ENCODE measurements around the gene OOSP4B.

The OOSP4B gene

DNA sequence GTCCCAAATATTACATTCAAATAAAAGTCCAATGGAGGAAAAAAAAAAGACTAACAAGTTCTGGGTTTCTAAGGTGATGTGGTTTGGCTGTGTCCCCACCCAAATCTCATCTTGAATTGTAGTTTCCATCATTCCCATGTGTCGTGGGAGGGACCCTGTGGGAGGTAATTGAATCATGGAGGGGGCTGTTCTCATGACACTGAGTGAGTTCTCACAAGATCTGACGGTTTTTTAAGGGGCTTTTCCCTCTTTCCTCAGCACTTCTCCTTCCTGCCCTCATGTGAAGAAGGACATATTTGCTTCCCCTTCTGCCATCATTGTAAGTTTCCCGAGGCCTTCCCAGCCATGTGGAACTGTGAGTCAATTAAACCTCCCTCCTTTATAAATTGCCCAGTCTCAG is 63.6 kb downstream of the OOSP4B start:
- no peak for DNase-seq (ENCODE audit: extremely low read depth, low read depth)
- TF ChIP-seq, protein P1, sequence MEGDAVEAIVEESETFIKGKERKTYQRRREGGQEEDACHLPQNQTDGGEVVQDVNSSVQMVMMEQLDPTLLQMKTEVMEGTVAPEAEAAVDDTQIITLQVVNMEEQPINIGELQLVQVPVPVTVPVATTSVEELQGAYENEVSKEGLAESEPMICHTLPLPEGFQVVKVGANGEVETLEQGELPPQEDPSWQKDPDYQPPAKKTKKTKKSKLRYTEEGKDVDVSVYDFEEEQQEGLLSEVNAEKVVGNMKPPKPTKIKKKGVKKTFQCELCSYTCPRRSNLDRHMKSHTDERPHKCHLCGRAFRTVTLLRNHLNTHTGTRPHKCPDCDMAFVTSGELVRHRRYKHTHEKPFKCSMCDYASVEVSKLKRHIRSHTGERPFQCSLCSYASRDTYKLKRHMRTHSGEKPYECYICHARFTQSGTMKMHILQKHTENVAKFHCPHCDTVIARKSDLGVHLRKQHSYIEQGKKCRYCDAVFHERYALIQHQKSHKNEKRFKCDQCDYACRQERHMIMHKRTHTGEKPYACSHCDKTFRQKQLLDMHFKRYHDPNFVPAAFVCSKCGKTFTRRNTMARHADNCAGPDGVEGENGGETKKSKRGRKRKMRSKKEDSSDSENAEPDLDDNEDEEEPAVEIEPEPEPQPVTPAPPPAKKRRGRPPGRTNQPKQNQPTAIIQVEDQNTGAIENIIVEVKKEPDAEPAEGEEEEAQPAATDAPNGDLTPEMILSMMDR (IDR thresholded peaks at IDR 0.05; ENCODE audit: low read depth, low read length), result no peak
